IMR-90 (cell line): ENCODE data around the gene OPALIN. TPM values are rescaled to one million over a fixed set of nuclear protein-coding genes. Genes with fewer than 3 reads are reported as not detected.
A peak's percentile ranks its signal among the peaks of the same experiment; 100 is the strongest.

Experiments
- ATAC-seq: fragments of 200-7000 bp; cut with Tn5 transposase; 2 replicates; pipeline ENCODE4 v1.9.1; 2020; ENCODE audit warnings: low read depth, mild to moderate bottlenecking, moderate library complexity
- BruUV-seq: library from RNA; stranded (reverse); fragments of 400-500 nt; replicated peaks from 2 replicates; lab custom pipeline; 2021; lab: Mats Ljungman, UMichigan
- CTCF ChIA-PET: fragments of 300-600 bp; formaldehyde crosslinking; extraction: SDS; loops from one replicate; lab custom pipeline; 2021; ENCODE audit warnings: antibody characterized with exemption; lab: Yijun Ruan, JAX
- POLR2A ChIA-PET: fragments of 300-600 bp; sonication (Branson Sonifier 250); formaldehyde crosslinking; loops from one replicate; lab custom pipeline; 2022; ENCODE audit warnings: antibody characterized with exemption; ENCODE audit not compliant: unreplicated experiment; lab: Charles Lee
- DNase-seq: peaks from one replicate; pipeline ENCODE4 v3.0.0; 2013
- H2AFZ ChIP-seq: replicated peaks from 2 replicates; pipeline ENCODE3; 2013; ENCODE audit warnings: low read length, mild to moderate bottlenecking; ENCODE audit not compliant: poor library complexity
- H2AK5ac ChIP-seq: 2 replicates; pipeline ENCODE4 v1.6.1; 2013; ENCODE audit warnings: low read depth, low read length, inconsistent platforms
- H2AK9ac ChIP-seq: replicated peaks from 2 replicates; pipeline ENCODE3; 2013; ENCODE audit warnings: mild to moderate bottlenecking, low read depth, low read length, moderate library complexity; ENCODE audit not compliant: poor library complexity
- H2BK120ac ChIP-seq: 2 replicates; pipeline ENCODE4 v1.6.1; 2013; ENCODE audit warnings: low read depth, low read length, inconsistent platforms
- H2BK15ac ChIP-seq: 3 replicates; pipeline ENCODE4 v1.6.1; 2013; ENCODE audit warnings: low read depth, low read length, inconsistent platforms
- H2BK20ac ChIP-seq: 2 replicates; pipeline ENCODE4 v1.6.1; 2013; ENCODE audit warnings: low read depth, mild to moderate bottlenecking, inconsistent platforms, low read length, moderate library complexity
- H2BK5ac ChIP-seq: 2 replicates; pipeline ENCODE4 v1.6.1; 2013; ENCODE audit warnings: mild to moderate bottlenecking, low read depth, low read length, inconsistent platforms; ENCODE audit not compliant: poor library complexity, severe bottlenecking
- H3K14ac ChIP-seq: replicated peaks from 2 replicates; pipeline ENCODE4 v1.6.1; 2013; ENCODE audit warnings: low read depth, low read length, inconsistent platforms
- H3K18ac ChIP-seq: 2 replicates; pipeline ENCODE4 v1.6.1; 2013; ENCODE audit warnings: low read depth, low read length, control low read depth
- H3K23ac ChIP-seq: 2 replicates; pipeline ENCODE4 v1.6.1; 2013; ENCODE audit warnings: low read depth, low read length, inconsistent platforms
- H3K27ac ChIP-seq: 2 replicates; pipeline ENCODE4 v1.5.1; 2013; ENCODE audit warnings: mild to moderate bottlenecking, control low read depth, low read length; ENCODE audit not compliant: insufficient read depth
- H3K27me3 ChIP-seq: 2 replicates; pipeline ENCODE4 v1.6.1; 2013; ENCODE audit warnings: low read length; ENCODE audit not compliant: control insufficient read depth, insufficient read depth
- H3K36me3 ChIP-seq: 2 replicates; pipeline ENCODE4 v1.6.1; 2013; ENCODE audit warnings: low read length, mixed read lengths; ENCODE audit not compliant: control insufficient read depth, insufficient read depth
- H3K4ac ChIP-seq: 2 replicates; pipeline ENCODE4 v1.6.1; 2013; ENCODE audit warnings: low read depth, low read length, inconsistent platforms
- H3K4me1 ChIP-seq: 2 replicates; pipeline ENCODE4 v1.6.1; 2013; ENCODE audit warnings: low read length, mixed read lengths; ENCODE audit not compliant: control insufficient read depth, insufficient read depth
- H3K4me2 ChIP-seq: 2 replicates; pipeline ENCODE4 v1.6.1; 2013; ENCODE audit warnings: low read depth, mild to moderate bottlenecking, control low read depth, low read length, moderate library complexity
- H3K4me3 ChIP-seq: 2 replicates; pipeline ENCODE4 v1.5.1; 2013; ENCODE audit warnings: low read depth, mild to moderate bottlenecking, control low read depth, low read length, moderate library complexity; ENCODE audit not compliant: insufficient read depth
- H3K56ac ChIP-seq: 2 replicates; pipeline ENCODE4 v1.6.1; 2013; ENCODE audit warnings: low read length, inconsistent platforms; ENCODE audit not compliant: insufficient read depth; ENCODE audit errors: extremely low read depth
- H3K79me1 ChIP-seq, 2 experiments: 2 replicates each; pipeline ENCODE4 v1.6.1; 2013; ENCODE audit warnings: low read length in 2 of 2, inconsistent platforms in 1 of 2, low read depth in 1 of 2
- H3K9ac ChIP-seq: 2 replicates; pipeline ENCODE4 v1.6.1; 2013; ENCODE audit warnings: low read depth, low read length, control low read depth
- H3K9me1 ChIP-seq: 2 replicates; pipeline ENCODE4 v1.6.1; 2013; ENCODE audit warnings: low read length, inconsistent platforms; ENCODE audit not compliant: insufficient read depth
- H3K9me3 ChIP-seq: 2 replicates; pipeline ENCODE4 v1.6.1; 2013; ENCODE audit warnings: low read length; ENCODE audit not compliant: control insufficient read depth, insufficient read depth
- H4K20me1 ChIP-seq: 2 replicates; pipeline ENCODE4 v1.6.1; 2013; ENCODE audit warnings: low read length, inconsistent platforms; ENCODE audit not compliant: insufficient read depth
- H4K5ac ChIP-seq: 2 replicates; pipeline ENCODE4 v1.6.1; 2013; ENCODE audit warnings: mild to moderate bottlenecking, low read depth, low read length, control low read depth
- H4K8ac ChIP-seq, 2 experiments: 2 replicates each; pipeline ENCODE4 v1.6.1; 2013; ENCODE audit warnings: low read depth in 2 of 2, low read length in 2 of 2, control low read depth in 1 of 2, inconsistent platforms in 1 of 2
- H4K91ac ChIP-seq: 2 replicates; pipeline ENCODE4 v1.6.1; 2013; ENCODE audit warnings: low read depth, low read length, inconsistent platforms; ENCODE audit not compliant: insufficient read depth
- MAFK ChIP-seq: IDR thresholded peaks from 2 replicates; pipeline ENCODE4 v1.6.1; 2012; ENCODE audit warnings: low read depth, low read length, improper control_type of control experiment
- MAZ ChIP-seq: IDR thresholded peaks from 2 replicates; pipeline ENCODE4 v1.6.1; 2012; ENCODE audit warnings: low read depth, mild to moderate bottlenecking, low read length, improper control_type of control experiment, moderate library complexity, borderline replicate concordance
- WGBS, 2 experiments: methylation state at CpG; one replicate each; pipeline versions ENCODE4 v1.1.5 to v1.1.7; 2013; ENCODE audit warnings: missing lambda C conversion rate in 2 of 2; ENCODE audit not compliant: insufficient read length in 1 of 2; ENCODE audit errors: extremely low coverage in 2 of 2; 5-methylcytosine and 5-hydroxymethylcytosine counted together
- dilution Hi-C: fragments of 300-500 bp; cut with HindIII; formaldehyde crosslinking; loops from one replicate; pipeline ENCODE4 v1.14.3; 2018; ENCODE audit warnings: low sequenced_read_pairs; ENCODE audit not compliant: unreplicated experiment
- in situ Hi-C: fragments of 300-500 bp; cut with MboI; formaldehyde crosslinking; loops from 3 replicates; pipeline ENCODE4 v1.14.3; 2019; ENCODE audit warnings: low sequenced_read_pairs, inconsistent platforms, mixed read lengths
- intact Hi-C: fragments of 100-400 bp; cut with micrococcal nuclease; formaldehyde crosslinking; loops from 2 replicates; pipeline ENCODE4 v1.10.0; 2022
- polyA plus RNA-seq, 3 experiments: library from polyadenylated mRNA; depleted of rRNA; stranded (reverse); fragments of >200 nt; gene quantifications; 2 replicates each; pipeline ENCODE4 v1.2.3, GENCODE V29; 2012; ENCODE audit warnings: low replicate concordance in 1 of 3
- total RNA-seq: library from RNA; depleted of rRNA; stranded (reverse); fragments of >200 nt; gene quantifications from 2 replicates; pipeline ENCODE4 v1.2.3, GENCODE V29; 2012

Gene OPALIN
- total and polyA plus RNA-seq, 2 of the 4 experiments (the other 2 are of a cell fraction) = not detected

DNA sequence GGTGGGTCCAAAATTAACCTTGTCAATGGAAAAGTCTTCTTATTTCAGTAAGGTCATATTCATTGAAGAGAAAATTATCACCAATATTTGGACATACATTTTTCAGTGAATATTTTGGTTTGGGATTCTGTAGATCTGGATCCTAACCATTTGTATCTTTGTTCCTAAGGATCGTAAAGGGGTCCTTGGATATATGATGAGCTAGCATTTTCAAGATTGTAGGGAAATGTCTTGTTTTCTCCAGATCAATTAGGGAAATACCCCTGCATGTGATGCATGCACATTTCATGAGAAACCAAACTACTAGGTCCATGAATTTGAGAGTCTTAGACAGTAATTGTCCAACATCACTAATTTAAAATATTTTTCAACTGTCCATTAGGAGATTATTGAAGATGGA is 36.5 kb downstream of the OPALIN start:
- H3K36me3 ChIP-seq = no peaks in the 10 kb centered on the region
- no peak overlapping the region for H2AFZ ChIP-seq
- H2BK20ac ChIP-seq = no peak overlapping the region
- no peaks in the 10 kb centered on the region for H3K9me3 ChIP-seq
- H3K4me1 ChIP-seq = no peaks in the 10 kb centered on the region
- H3K9me1 ChIP-seq = no peaks in the 10 kb centered on the region
- H3K79me1 ChIP-seq = no peaks in the 10 kb centered on the region
- no peak overlapping the region for H2BK120ac ChIP-seq
- peak; percentile 57 for TF ChIP-seq MAFK
- TF ChIP-seq MAZ = no peak
- no peak overlapping the region for H3K4ac ChIP-seq
- intact Hi-C loops (no loop called here), dilution Hi-C loops (no loop called here), in situ Hi-C loops (no loop called here)
- H3K14ac ChIP-seq = no peak overlapping the region
- no peaks in the 10 kb centered on the region for H4K20me1 ChIP-seq
- H3K56ac ChIP-seq = no peak overlapping the region
- H3K27ac ChIP-seq = no peak overlapping the region
- POLR2A ChIA-PET = no interaction called here
- no peak overlapping the region for H2BK5ac ChIP-seq
- CTCF ChIA-PET = interaction anchor here (1.8 kb wide), 1 partner anchor 12 kb away, joined by 6 read pairs; no protein-coding TSS in a partner anchor
- H3K27me3 ChIP-seq = no peaks in the 10 kb centered on the region
- no peak overlapping the region for H4K8ac ChIP-seq
- no peak overlapping the region for H2AK9ac ChIP-seq
- DNase-seq (no peak), ATAC-seq (no peak)
- H3K23ac ChIP-seq = no peak overlapping the region
- no peak overlapping the region for H3K9ac ChIP-seq
- H3K18ac ChIP-seq = no peak overlapping the region
- H2BK15ac ChIP-seq = no peak overlapping the region
- no CpG with 5 or more reads among the region's 1 CpG for WGBS, 2 experiments
- no TSS peak for BruUV-seq
- no peak overlapping the region for H4K91ac ChIP-seq
- H2AK5ac ChIP-seq = no peak overlapping the region
- H3K4me3 ChIP-seq = no peak overlapping the region
- H4K5ac ChIP-seq = no peak overlapping the region
- H3K4me2 ChIP-seq = no peak overlapping the region
